Mesothelial cell of epicardium (in vitro differentiated cells): Measurements from ENCODE around the gene USP36. TPM values are rescaled to one million over a fixed set of nuclear protein-coding genes. Genes with fewer than 3 reads are reported as not detected.

ENCODE experiments used
- DNase-seq, 2 experiments: peaks; one replicate each; pipeline ENCODE4 v3.0.0; 2021; ENCODE audit warnings: low spot score in 2 of 2; ENCODE audit not compliant: unreplicated experiment in 2 of 2
- H3K27ac Mint-ChIP-seq: 2 replicates; pipeline ENCODE4 v1.8.0; 2021; ENCODE audit warnings: mixed read lengths
- H3K27me3 Mint-ChIP-seq: 2 replicates; pipeline ENCODE4 v1.8.0; 2021; ENCODE audit warnings: low read depth, mixed read lengths
- H3K36me3 Mint-ChIP-seq: 2 replicates; pipeline ENCODE4 v1.8.0; 2021; ENCODE audit warnings: mixed read lengths
- H3K4me1 Mint-ChIP-seq: 2 replicates; pipeline ENCODE4 v1.8.0; 2021; ENCODE audit warnings: mixed read lengths
- H3K4me3 Mint-ChIP-seq: 2 replicates; pipeline ENCODE4 v1.8.0; 2021; ENCODE audit warnings: mild to moderate bottlenecking, moderate library complexity, mixed read lengths
- H3K9me3 Mint-ChIP-seq: 2 replicates; pipeline ENCODE4 v1.8.0; 2021; ENCODE audit warnings: mixed read lengths
- CTCF ChIP-seq: fragments of 200-600 bp; sonication (generic); IDR thresholded peaks from one replicate; pipeline ENCODE4 v1.5.0; 2021; ENCODE audit warnings: antibody characterized with exemption; ENCODE audit not compliant: unreplicated experiment
- total RNA-seq: library from RNA; stranded (reverse); gene quantifications from 3 replicates; pipeline ENCODE4 v1.2.1, GENCODE V29; 2021

Gene USP36
- total RNA-seq, 1 donor from 2014 or later = 62.0 TPM

GRCh38 chr17:78817123-78817522 lies 23.5 kb downstream of the USP36 start:
- H3K4me1 Mint-ChIP-seq = no peaks in the 10 kb centered on the region
- DNase-seq = no peak
- no peaks in the 10 kb centered on the region for H3K9me3 Mint-ChIP-seq
- H3K36me3 Mint-ChIP-seq = peaks cover 45% of the 10 kb centered on the region
- H3K27ac Mint-ChIP-seq = no peak overlapping the region
- no peak for TF ChIP-seq CTCF
- no peak overlapping the region for H3K4me3 Mint-ChIP-seq
- no peaks in the 10 kb centered on the region for H3K27me3 Mint-ChIP-seq

GRCh38 chr17:78815696-78816095 lies 24.9 kb downstream of the USP36 start:
- no peaks in the 10 kb centered on the region for H3K27me3 Mint-ChIP-seq
- peaks cover 42% of the 10 kb centered on the region for H3K36me3 Mint-ChIP-seq
- no peaks in the 10 kb centered on the region for H3K9me3 Mint-ChIP-seq
- no peak for TF ChIP-seq CTCF
- H3K4me1 Mint-ChIP-seq = no peaks in the 10 kb centered on the region
- H3K4me3 Mint-ChIP-seq = no peak overlapping the region
- no peak for DNase-seq
- no peak overlapping the region for H3K27ac Mint-ChIP-seq

- no peak overlapping the region for H3K4me3 Mint-ChIP-seq
- no peaks in the 10 kb centered on the region for H3K27me3 Mint-ChIP-seq
- no peaks in the 10 kb centered on the region for H3K4me1 Mint-ChIP-seq
- DNase-seq = no peak
- no peaks in the 10 kb centered on the region for H3K9me3 Mint-ChIP-seq
- no peak overlapping the region for H3K27ac Mint-ChIP-seq
- H3K36me3 Mint-ChIP-seq = peaks cover 46% of the 10 kb centered on the region
- TF ChIP-seq CTCF = no peak
Measured at GRCh38 chr17:78812855-78813254, 27.8 kb downstream of the USP36 start.

GRCh38 chr17:78808163-78808562 lies 32.5 kb downstream of the USP36 start:
- TF ChIP-seq CTCF = no peak
- no peaks in the 10 kb centered on the region for H3K4me1 Mint-ChIP-seq
- DNase-seq = no peak
- H3K36me3 Mint-ChIP-seq = peaks cover 61% of the 10 kb centered on the region
- H3K27me3 Mint-ChIP-seq = no peaks in the 10 kb centered on the region
- no peak overlapping the region for H3K4me3 Mint-ChIP-seq
- no peaks in the 10 kb centered on the region for H3K9me3 Mint-ChIP-seq
- no peak overlapping the region for H3K27ac Mint-ChIP-seq

GRCh38 chr17:78806451-78806850 lies 34.2 kb downstream of the USP36 start:
- Mint-ChIP-seq H3K27me3 (no peaks in the 10 kb centered on the region), H3K9me3 (no peaks in the 10 kb centered on the region), H3K4me3 (no peak overlapping the region), H3K4me1 (peaks cover 4% of the 10 kb centered on the region), H3K36me3 (peaks cover 58% of the 10 kb centered on the region), H3K27ac (no peak overlapping the region)
- DNase-seq = no peak
- TF ChIP-seq CTCF = no peak

- Mint-ChIP-seq H3K4me1 (peaks cover 8% of the 10 kb centered on the region), H3K27ac (no peak overlapping the region), H3K4me3 (no peak overlapping the region), H3K9me3 (no peaks in the 10 kb centered on the region), H3K27me3 (no peaks in the 10 kb centered on the region), H3K36me3 (peaks cover 53% of the 10 kb centered on the region)
- no peak for TF ChIP-seq CTCF
- no peak for DNase-seq
Measured at GRCh38 chr17:78805301-78805700, 35.3 kb downstream of the USP36 start.
